Neuronal stem cell (in vitro differentiated cells): Measurements from ENCODE around the gene NAT8L.

Experiments used
- DNase-seq: peaks from one replicate; pipeline ENCODE4 v3.0.0-alpha.2; 2013; ENCODE audit warnings: low spot score
- H2AFZ ChIP-seq: one replicate; pipeline ENCODE4 v1.6.1; 2013; ENCODE audit warnings: mild to moderate bottlenecking, low read length, inconsistent platforms
- H2AK5ac ChIP-seq: 2 replicates; pipeline ENCODE4 v1.6.1; 2013; ENCODE audit warnings: low read depth, mild to moderate bottlenecking, inconsistent platforms, low read length, moderate library complexity, mixed read lengths
- H2BK120ac ChIP-seq: 2 replicates; pipeline ENCODE4 v1.6.1; 2013; ENCODE audit warnings: low read depth, mild to moderate bottlenecking, inconsistent platforms, low read length, moderate library complexity, mixed read lengths
- H2BK12ac ChIP-seq: one replicate; pipeline ENCODE4 v1.6.1; 2013; ENCODE audit warnings: low read length, inconsistent platforms
- H2BK15ac ChIP-seq: 2 replicates; pipeline ENCODE4 v1.6.1; 2013; ENCODE audit warnings: mild to moderate bottlenecking, low read length, inconsistent platforms, mixed read lengths
- H2BK5ac ChIP-seq: one replicate; pipeline ENCODE4 v1.6.1; 2013; ENCODE audit warnings: inconsistent platforms, mild to moderate bottlenecking, low read length, moderate library complexity
- H3K14ac ChIP-seq: one replicate; pipeline ENCODE4 v1.6.1; 2013; ENCODE audit warnings: low read length, inconsistent platforms
- H3K18ac ChIP-seq: 2 replicates; pipeline ENCODE4 v1.6.1; 2013; ENCODE audit warnings: low read length, inconsistent platforms
- H3K23ac ChIP-seq: 2 replicates; pipeline ENCODE4 v1.6.1; 2013; ENCODE audit warnings: low read depth, mild to moderate bottlenecking, mixed read lengths, low read length, inconsistent platforms; ENCODE audit not compliant: poor library complexity
- H3K27ac ChIP-seq: replicated peaks from 3 replicates; pipeline ENCODE4 v1.5.1; 2013; ENCODE audit warnings: low read length, inconsistent platforms
- H3K27me3 ChIP-seq, 3 experiments: 2 replicates each; pipeline ENCODE4 v1.6.1; 2013; ENCODE audit warnings: low read length in 3 of 3, mild to moderate bottlenecking in 2 of 3, inconsistent platforms in 1 of 3, low read depth in 1 of 3, mixed read lengths in 1 of 3, moderate library complexity in 1 of 3; ENCODE audit not compliant: control insufficient read depth in 3 of 3, insufficient read depth in 3 of 3
- H3K36me3 ChIP-seq, 2 donors: replicated peaks in 1 of 2; 2 replicates each; pipeline ENCODE4 v1.6.1; 2013; ENCODE audit warnings: low read length in 2 of 2; ENCODE audit not compliant: control insufficient read depth in 2 of 2, insufficient read depth in 2 of 2
- H3K4ac ChIP-seq: 2 replicates; pipeline ENCODE4 v1.6.1; 2013; ENCODE audit warnings: inconsistent platforms, mild to moderate bottlenecking, low read length, moderate library complexity
- H3K4me1 ChIP-seq, 2 donors: 1 replicate in 1 of 2; 2 replicates in 1 of 2; pipeline ENCODE4 v1.6.1; 2013; ENCODE audit warnings: low read length in 2 of 2, low read depth in 1 of 2; ENCODE audit not compliant: control insufficient read depth in 2 of 2, insufficient read depth in 1 of 2
- H3K4me2 ChIP-seq: one replicate; pipeline ENCODE4 v1.6.1; 2013; ENCODE audit warnings: mild to moderate bottlenecking, low read length, inconsistent platforms; ENCODE audit not compliant: insufficient read depth, poor library complexity, severe bottlenecking
- H3K4me3 ChIP-seq, 2 donors: 2 replicates each; pipeline ENCODE4 v1.5.1; 2013; ENCODE audit warnings: low read length in 2 of 2, mild to moderate bottlenecking in 2 of 2, inconsistent platforms in 1 of 2, moderate library complexity in 1 of 2
- H3K79me1 ChIP-seq: one replicate; pipeline ENCODE4 v1.6.1; 2013; ENCODE audit warnings: low read depth, mild to moderate bottlenecking, inconsistent platforms, low read length, moderate library complexity
- H3K9ac ChIP-seq: one replicate; pipeline ENCODE4 v1.6.1; 2013; ENCODE audit warnings: mild to moderate bottlenecking, low read depth, low read length, inconsistent platforms; ENCODE audit not compliant: poor library complexity
- H3K9me3 ChIP-seq, 2 donors: replicated peaks in 1 of 2; 2 replicates each; pipeline versions ENCODE3 to v1.6.1; 2013; ENCODE audit warnings: low read length in 2 of 2, mild to moderate bottlenecking in 2 of 2, inconsistent platforms in 1 of 2, low read depth in 1 of 2, mixed read lengths in 1 of 2, moderate library complexity in 1 of 2; ENCODE audit not compliant: control insufficient read depth in 2 of 2, insufficient read depth in 1 of 2
- H4K8ac ChIP-seq: one replicate; pipeline ENCODE4 v1.6.1; 2013; ENCODE audit warnings: low read depth, mild to moderate bottlenecking, inconsistent platforms, low read length, moderate library complexity
- H4K91ac ChIP-seq: one replicate; pipeline ENCODE4 v1.6.1; 2013; ENCODE audit warnings: low read length, low read depth, mild to moderate bottlenecking, inconsistent platforms; ENCODE audit not compliant: poor library complexity
- WGBS, 2 donors: extraction: QIAGEN DNeasy Blood & Tissue Kit; methylation state at CpG; one replicate each; pipeline ENCODE4 v1.1.7; 2013; ENCODE audit warnings: missing lambda C conversion rate in 2 of 2, mixed read lengths in 1 of 2; ENCODE audit not compliant: insufficient read length in 2 of 2, insufficient replicate concordance in 1 of 2; ENCODE audit errors: extremely low coverage in 2 of 2; 5-methylcytosine and 5-hydroxymethylcytosine counted together

The NAT8L gene

DNA sequence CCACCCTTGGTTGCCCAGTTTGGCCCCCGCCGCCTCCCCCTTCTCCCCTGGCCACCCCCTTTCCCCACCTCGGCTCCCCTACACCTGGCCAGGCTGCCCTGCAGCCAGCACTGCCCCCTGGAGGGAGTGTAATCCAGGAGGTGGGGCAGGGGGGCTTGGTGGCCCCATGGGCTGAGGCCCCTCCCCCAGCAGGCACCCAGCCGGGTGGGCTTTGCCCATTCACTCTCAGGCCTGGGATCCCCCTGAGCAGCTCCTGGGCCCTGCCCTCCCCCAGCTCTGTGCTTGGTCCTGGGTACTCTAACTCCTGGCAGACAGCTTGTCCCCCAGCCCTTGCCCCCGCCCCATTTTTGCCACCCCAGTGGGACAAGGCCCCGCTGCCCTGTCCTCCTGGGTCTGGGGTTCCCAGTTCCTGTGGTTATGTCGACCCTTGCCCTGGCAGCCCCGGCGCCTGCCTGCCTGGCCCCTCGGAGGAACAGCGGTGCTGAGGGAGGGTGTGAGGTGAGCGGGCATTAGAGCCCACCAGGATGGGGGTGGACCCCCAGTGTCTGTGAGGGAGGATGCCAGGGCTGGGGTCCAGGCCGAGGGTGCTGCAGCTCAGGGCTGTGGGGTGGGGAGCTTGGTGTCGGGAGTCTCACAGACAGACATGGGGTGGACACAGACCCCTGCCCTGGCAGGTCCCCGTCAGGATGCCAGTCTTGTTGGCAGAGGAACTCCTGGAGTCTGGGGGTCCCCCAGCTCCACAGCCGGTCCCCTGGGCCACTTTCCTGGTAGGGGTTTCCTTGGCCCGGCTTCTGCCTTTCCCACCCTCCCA, 10.2 kb downstream of the NAT8L start:
- no peaks in the 10 kb centered on the region for H3K27me3 ChIP-seq
- H3K9me3 ChIP-seq, result peaks cover 0 to 2% of the 10 kb centered on the region in 2 donors
- no peak overlapping the region for H2BK120ac ChIP-seq
- no peak overlapping the region for H4K8ac ChIP-seq
- H3K9ac ChIP-seq, result peak overlapping the region; percentile 12
- H3K4me1 ChIP-seq, result peaks cover 15 to 45% of the 10 kb centered on the region in 2 donors
- peak overlapping the region; percentile 75 for H2AK5ac ChIP-seq
- H2BK12ac ChIP-seq, result no peak overlapping the region
- no peak overlapping the region for H2AFZ ChIP-seq
- H3K18ac ChIP-seq, result peak overlapping the region; percentile 64
- H3K23ac ChIP-seq, result peak overlapping the region; percentile 93
- H3K4me2 ChIP-seq, result peak overlapping the region; percentile 18
- H4K91ac ChIP-seq, result no peak overlapping the region
- peak overlapping the region; percentile 13 for H2BK5ac ChIP-seq
- peaks cover 3 to 22% of the 10 kb centered on the region in 2 donors for H3K36me3 ChIP-seq
- H2BK15ac ChIP-seq, result peak overlapping the region; percentile 17
- no peak overlapping the region for H3K27ac ChIP-seq
- H3K4ac ChIP-seq, result no peak overlapping the region
- no peak overlapping the region for H3K4me3 ChIP-seq
- H3K14ac ChIP-seq, result peak overlapping the region; percentile 98
- peaks cover 2% of the 10 kb centered on the region for H3K79me1 ChIP-seq
- no peak for DNase-seq
- no CpG with 5 or more reads among the region's 17 CpGs for WGBS, 2 donors

DNA sequence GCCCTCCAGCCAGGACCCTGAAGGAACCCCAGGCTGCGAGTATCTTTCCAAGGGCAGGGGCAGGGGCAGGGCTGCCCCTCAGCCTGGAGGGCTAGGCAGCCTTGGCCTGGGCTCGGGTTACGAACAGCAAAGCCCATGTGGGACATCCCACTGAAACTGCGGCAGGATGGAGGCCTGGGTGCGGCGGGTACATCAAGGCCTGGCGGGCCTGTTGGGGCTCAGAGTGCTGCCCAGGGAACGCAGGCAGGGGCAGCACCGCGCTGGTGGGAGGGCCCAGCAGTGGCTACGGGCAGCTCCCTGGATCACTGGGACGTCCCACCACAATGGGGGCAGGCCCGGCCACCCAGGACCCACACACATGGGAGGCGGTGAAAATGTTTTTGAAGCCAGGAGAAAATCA, 10.9 kb downstream of the NAT8L start:
- Histone ChIP-seq H3K79me1 (peaks cover 2% of the 10 kb centered on the region), H3K14ac (no peak overlapping the region), H2AFZ (no peak overlapping the region), H3K4me1 (peaks cover 15 to 47% of the 10 kb centered on the region in 2 donors), H2AK5ac (peak overlapping the region; percentile 70), H3K23ac (peak overlapping the region; percentile 55), H4K8ac (peak overlapping the region; percentile 17), H3K27ac (no peak overlapping the region), H4K91ac (no peak overlapping the region), H2BK15ac (no peak overlapping the region), H3K4me3 (no peak overlapping the region), H2BK12ac (no peak overlapping the region), H3K18ac (no peak overlapping the region), H3K9ac (peak overlapping the region; percentile 24), H3K4me2 (no peak overlapping the region), H3K27me3 (no peaks in the 10 kb centered on the region), H3K4ac (no peak overlapping the region), H3K36me3 (peaks cover 3 to 16% of the 10 kb centered on the region in 2 donors), H3K9me3 (peaks cover 0 to 2% of the 10 kb centered on the region in 2 donors), H2BK120ac (no peak overlapping the region), H2BK5ac (peak overlapping the region; percentile 13)
- DNase-seq, result no peak
- no CpG with 5 or more reads among the region's 14 CpGs for WGBS, 2 donors

DNA sequence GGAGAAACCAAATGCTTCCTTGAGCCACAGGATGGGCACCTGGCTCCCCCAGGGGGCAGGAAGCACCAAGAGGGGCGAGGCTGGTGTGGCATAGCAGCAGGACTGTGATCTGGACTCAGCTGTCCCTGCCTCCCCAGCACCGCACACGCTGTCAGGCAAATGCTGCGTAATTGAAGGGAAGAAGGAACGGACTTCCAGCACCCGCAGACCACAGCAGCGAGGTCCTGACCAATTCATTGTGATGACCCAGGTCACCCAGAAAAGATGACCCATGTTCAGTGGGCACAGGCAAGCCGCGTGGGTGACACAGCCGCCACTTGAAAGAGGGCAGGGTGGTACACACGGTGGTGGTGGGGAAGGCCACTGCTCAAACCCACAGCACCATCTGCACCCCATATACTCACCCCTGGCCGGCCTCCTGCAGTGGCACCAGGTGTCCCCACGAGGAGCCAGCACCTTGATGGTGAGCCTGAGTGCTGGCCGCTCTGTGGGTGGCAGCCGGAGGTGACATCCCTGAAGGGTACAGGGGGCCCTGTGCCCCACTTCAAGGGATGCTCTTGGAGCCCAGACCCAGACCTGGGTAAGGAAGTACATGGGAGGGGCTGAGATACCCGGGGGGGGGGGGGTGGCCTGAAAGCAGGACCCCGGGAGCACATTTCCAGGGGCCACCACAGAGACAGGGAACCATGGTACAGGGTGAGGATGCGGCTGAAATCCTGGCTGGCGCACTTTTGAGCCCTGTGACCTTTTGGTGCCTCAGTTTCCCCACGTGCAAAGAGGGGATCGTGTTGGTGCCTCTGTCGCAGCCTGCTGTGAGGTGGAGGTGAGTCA, 11.5 kb downstream of the NAT8L start:
- Histone ChIP-seq H3K23ac (peak overlapping the region; percentile 43), H3K27me3 (no peaks in the 10 kb centered on the region), H3K4me3 (no peak overlapping the region), H4K91ac (no peak overlapping the region), H4K8ac (peak overlapping the region; percentile 82), H2AFZ (no peak overlapping the region), H3K4ac (peak overlapping the region; percentile 84), H2BK12ac (no peak overlapping the region), H2BK15ac (no peak overlapping the region), H3K4me1 (peaks cover 15 to 47% of the 10 kb centered on the region in 2 donors), H3K36me3 (peaks cover 3 to 11% of the 10 kb centered on the region in 2 donors), H3K18ac (peak overlapping the region; percentile 74), H3K27ac (no peak overlapping the region), H2AK5ac (peak overlapping the region; percentile 79), H3K4me2 (no peak overlapping the region), H2BK120ac (no peak overlapping the region), H3K9ac (peak overlapping the region; percentile 77), H3K14ac (no peak overlapping the region), H3K9me3 (peaks cover 0 to 2% of the 10 kb centered on the region in 2 donors), H2BK5ac (no peak overlapping the region), H3K79me1 (peaks cover 2% of the 10 kb centered on the region)
- no CpG with 5 or more reads among the region's 22 CpGs for WGBS, 2 donors
- no peak for DNase-seq
